Bronchial epithelial cell (primary cell): ENCODE data around the gene HCN2. TPM values are rescaled to one million over a fixed set of nuclear protein-coding genes. Genes with fewer than 3 reads are reported as not detected.

Experiments used
- DNase-seq: peaks from one replicate; pipeline ENCODE4 v3.0.0-alpha.2; 2010; ENCODE audit warnings: low read depth
- FAIRE-seq: peaks from 2 replicates; lab custom pipeline; 2011; peaks lifted over from hg19 to GRCh38; lab: Jason Lieb, UNC
- H3K27me3 ChIP-seq: 2 replicates; pipeline ENCODE4 v1.5.1; 2011; ENCODE audit warnings: low read length; ENCODE audit not compliant: control insufficient read depth, insufficient read depth
- H3K36me3 ChIP-seq: 2 replicates; pipeline ENCODE4 v1.5.1; 2011; ENCODE audit warnings: low read length; ENCODE audit not compliant: control insufficient read depth, insufficient read depth
- H3K4me3 ChIP-seq: 2 replicates; pipeline ENCODE4 v1.5.1; 2011; ENCODE audit warnings: mild to moderate bottlenecking, low read depth, low read length, control low read depth
- total RNA-seq: library from RNA; depleted of rRNA; stranded (reverse); fragments of >200 nt; gene quantifications from 2 replicates; pipeline ENCODE4 v1.2.1, GENCODE V29; 2014
- TF ChIP-seq, protein P1 (sequence below): IDR thresholded peaks from 2 replicates; pipeline ENCODE4 v1.5.1; 2011; ENCODE audit warnings: mild to moderate bottlenecking, moderate library complexity, low read length, control low read depth, inconsistent platforms; ENCODE audit not compliant: insufficient read depth, severe bottlenecking

HCN2 gene
- total RNA-seq, 1 donor from 2014 or later: under 0.01 TPM

DNA sequence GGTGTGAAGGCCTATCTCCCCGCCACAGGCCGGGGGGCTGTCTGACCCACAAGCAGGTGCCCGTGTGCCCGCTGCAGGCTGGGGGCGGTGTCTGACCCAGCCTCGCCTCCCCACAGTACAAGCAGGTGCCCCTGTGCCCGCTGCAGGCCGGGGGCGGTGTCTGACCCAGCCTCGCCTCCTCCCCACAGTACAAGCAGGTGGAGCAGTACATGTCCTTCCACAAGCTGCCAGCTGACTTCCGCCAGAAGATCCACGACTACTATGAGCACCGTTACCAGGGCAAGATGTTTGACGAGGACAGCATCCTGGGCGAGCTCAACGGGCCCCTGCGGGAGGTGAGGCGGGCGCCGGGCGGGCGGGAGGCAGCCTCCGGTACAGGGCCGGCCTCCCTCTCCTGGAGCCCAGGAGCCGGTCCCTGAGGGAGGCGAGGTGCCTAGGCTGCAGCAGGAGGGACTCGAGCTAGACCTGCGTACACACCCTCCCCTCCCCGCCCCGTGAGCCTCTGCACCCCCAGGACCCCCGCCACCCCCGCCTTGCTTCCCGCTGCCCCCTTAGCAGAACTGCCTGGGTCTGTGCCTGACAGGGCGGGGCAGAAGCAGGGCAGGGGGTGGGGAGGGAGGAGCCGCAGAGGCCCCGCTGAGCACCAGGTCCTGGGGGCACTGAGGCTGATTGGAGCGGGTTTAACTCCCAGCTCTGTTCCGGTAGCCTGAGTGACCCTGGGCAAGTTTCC, 20.6 kb downstream of the HCN2 start:
- TF ChIP-seq, protein P1, sequence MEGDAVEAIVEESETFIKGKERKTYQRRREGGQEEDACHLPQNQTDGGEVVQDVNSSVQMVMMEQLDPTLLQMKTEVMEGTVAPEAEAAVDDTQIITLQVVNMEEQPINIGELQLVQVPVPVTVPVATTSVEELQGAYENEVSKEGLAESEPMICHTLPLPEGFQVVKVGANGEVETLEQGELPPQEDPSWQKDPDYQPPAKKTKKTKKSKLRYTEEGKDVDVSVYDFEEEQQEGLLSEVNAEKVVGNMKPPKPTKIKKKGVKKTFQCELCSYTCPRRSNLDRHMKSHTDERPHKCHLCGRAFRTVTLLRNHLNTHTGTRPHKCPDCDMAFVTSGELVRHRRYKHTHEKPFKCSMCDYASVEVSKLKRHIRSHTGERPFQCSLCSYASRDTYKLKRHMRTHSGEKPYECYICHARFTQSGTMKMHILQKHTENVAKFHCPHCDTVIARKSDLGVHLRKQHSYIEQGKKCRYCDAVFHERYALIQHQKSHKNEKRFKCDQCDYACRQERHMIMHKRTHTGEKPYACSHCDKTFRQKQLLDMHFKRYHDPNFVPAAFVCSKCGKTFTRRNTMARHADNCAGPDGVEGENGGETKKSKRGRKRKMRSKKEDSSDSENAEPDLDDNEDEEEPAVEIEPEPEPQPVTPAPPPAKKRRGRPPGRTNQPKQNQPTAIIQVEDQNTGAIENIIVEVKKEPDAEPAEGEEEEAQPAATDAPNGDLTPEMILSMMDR: no peak
- H3K4me3 ChIP-seq: no peak overlapping the region
- no peaks in the 10 kb centered on the region for H3K27me3 ChIP-seq
- DNase-seq (no peak), FAIRE-seq (no peak)
- H3K36me3 ChIP-seq: no peaks in the 10 kb centered on the region

DNA sequence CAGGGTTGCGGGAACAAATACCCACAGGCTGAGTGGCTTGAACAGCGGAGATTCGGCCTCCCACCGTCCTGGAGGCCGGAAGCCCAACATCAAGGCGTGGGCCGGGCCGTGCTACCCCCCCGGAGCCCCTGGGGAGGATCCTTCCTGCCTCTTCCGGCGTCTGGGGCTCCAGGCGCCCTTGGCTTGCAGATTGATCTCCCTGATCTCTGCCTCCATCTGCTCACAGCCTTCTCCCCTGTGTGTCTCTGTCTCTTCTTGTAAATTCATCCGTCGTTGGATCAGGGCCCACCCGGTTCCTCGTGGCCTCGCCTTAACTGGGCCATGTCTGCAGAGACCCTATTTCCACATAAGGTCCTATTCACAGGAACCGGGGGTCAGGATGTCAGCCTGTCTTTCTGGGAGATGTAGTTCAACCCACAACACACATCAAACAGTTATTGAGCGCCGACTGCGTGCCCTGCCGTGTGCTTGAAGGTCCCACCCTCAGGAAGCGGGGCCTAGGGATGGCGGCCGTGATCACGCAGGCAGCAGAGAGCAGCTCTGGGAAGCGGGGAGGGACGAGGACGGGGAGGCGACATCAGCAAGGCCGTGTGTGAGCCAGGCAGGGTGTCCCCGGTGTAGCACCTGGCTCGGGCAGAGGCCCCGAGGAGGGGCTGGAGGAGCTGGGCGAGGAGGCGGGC, 21.3 kb downstream of the HCN2 start:
- FAIRE-seq (no peak), DNase-seq (no peak)
- TF ChIP-seq, protein P1: no peak
- Histone ChIP-seq H3K27me3 (no peaks in the 10 kb centered on the region), H3K4me3 (no peak overlapping the region), H3K36me3 (no peaks in the 10 kb centered on the region)

DNA sequence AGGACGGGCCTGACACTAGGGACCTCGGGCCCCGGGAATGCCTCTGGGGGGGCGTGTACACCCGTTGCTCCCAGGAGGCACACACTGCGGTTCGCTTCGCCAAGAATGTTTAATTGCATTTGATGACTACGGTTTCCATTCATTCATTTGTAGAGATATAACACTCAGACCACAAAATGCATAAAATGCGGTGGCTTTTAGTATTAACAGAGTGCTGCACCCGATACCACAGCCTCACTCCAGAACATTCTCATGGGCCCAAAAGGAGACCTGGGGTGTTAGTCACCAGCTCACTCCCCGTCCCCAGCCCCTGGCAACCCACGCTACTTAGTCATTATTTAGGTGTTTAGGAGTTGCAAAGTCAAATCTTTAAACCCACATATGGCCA, 21.8 kb downstream of the HCN2 start:
- DNase-seq (peak; percentile 39), FAIRE-seq (no peak)
- Histone ChIP-seq H3K4me3 (no peak overlapping the region), H3K27me3 (no peaks in the 10 kb centered on the region), H3K36me3 (no peaks in the 10 kb centered on the region)
- TF ChIP-seq, protein P1: no peak

DNA sequence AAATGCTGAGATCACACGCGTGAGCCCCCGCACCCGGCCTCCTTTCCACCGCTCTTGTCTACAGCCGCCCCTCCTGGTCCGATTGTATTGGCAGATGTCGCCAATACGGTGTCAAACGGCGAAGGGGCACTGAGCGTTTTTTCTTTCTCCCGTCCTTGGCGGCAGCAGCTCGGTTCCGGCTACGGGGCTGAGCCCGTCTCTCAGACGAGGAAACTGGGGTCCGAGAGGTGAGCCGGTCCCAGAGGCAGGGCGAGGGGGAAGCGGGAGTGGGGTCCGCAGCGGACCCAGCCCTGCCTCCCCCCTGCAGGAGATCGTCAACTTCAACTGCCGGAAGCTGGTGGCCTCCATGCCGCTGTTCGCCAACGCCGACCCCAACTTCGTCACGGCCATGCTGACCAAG, 23.3 kb downstream of the HCN2 start:
- no peak for DNase-seq
- TF ChIP-seq, protein P1: no peak
- Histone ChIP-seq H3K36me3 (peaks cover 1% of the 10 kb centered on the region), H3K4me3 (no peak overlapping the region), H3K27me3 (no peaks in the 10 kb centered on the region)
- no peak for FAIRE-seq

DNA sequence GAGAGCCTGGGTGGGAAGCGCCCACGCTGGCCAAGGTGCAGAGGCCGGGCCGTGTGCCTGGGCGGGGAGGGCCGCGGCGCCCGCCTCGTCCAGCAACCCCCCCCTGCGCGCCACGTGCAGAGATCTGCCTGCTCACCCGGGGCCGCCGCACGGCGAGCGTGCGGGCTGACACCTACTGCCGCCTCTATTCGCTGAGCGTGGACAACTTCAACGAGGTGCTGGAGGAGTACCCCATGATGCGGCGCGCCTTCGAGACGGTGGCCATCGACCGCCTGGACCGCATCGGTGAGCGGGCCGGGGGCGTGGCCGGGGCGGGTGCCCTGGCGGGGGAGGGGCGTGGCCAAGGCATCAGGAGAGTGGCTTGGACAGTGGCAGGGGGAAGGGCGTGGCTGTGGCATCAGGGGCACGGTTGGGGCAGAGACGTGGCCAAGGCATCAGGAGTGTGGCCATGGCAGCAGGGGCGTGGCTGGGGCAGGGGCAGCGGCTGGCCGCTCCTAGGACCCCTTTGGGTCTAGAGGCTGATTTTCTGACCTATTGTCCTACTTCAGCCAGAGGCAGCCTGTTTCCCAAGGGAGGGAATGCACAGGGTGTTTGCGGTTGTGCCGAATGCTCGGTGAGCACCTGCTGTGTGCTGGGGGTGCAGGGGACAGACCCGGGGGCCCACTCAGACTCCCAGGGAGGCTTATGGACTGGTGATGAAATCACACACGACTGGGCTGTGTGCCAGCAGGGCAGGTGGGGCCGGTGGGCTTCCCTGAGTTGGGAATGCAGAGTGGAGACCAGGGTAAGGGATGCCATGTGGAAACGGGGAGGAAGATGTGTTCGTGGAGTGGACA, 24.3 kb downstream of the HCN2 start:
- TF ChIP-seq, protein P1: no peak
- no peak for FAIRE-seq
- no peaks in the 10 kb centered on the region for H3K27me3 ChIP-seq

More for the DNA sequence above, 24.3 kb downstream of the HCN2 start:
- H3K36me3 ChIP-seq: peaks cover 5% of the 10 kb centered on the region
- no peak overlapping the region for H3K4me3 ChIP-seq
- no peak for DNase-seq
